Measurements from ENCODE around the gene DLGAP3.
A peak's percentile ranks its signal among the peaks of the same experiment; 100 is the strongest.

Gene DLGAP3, protein sequence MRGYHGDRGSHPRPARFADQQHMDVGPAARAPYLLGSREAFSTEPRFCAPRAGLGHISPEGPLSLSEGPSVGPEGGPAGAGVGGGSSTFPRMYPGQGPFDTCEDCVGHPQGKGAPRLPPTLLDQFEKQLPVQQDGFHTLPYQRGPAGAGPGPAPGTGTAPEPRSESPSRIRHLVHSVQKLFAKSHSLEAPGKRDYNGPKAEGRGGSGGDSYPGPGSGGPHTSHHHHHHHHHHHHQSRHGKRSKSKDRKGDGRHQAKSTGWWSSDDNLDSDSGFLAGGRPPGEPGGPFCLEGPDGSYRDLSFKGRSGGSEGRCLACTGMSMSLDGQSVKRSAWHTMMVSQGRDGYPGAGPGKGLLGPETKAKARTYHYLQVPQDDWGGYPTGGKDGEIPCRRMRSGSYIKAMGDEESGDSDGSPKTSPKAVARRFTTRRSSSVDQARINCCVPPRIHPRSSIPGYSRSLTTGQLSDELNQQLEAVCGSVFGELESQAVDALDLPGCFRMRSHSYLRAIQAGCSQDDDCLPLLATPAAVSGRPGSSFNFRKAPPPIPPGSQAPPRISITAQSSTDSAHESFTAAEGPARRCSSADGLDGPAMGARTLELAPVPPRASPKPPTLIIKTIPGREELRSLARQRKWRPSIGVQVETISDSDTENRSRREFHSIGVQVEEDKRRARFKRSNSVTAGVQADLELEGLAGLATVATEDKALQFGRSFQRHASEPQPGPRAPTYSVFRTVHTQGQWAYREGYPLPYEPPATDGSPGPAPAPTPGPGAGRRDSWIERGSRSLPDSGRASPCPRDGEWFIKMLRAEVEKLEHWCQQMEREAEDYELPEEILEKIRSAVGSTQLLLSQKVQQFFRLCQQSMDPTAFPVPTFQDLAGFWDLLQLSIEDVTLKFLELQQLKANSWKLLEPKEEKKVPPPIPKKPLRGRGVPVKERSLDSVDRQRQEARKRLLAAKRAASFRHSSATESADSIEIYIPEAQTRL

DNA sequence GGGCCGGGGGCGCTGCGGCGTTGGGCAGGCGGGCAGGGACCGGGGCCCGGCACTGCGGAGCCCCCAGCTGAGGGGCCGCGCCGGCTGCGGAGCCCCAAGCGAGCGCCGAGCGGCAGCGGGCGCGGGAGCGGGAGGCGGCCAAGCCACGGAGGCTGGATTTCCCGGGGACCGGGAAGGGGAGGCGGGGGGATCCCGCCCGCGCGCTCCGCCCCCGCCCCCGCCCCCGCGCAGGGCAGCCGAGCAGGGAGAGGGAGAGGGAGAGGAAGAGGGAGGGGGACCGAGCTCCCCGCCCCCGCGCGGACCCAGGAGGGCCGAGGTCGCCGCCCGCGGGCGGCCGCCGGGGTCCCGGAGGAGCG, at the start of gene DLGAP3:
TSS of gene DLGAP3 (minus strand) at position 154 of the 356 bp plus-strand sequence. CDS start 24,267 bp downstream, outside the sequence.
- H3K27ac ChIP-seq = peak within 1 kb of the TSS; percentile 69; the same call in 1 of the 2 replicates
- TF ChIP-seq CTCF (conservative IDR thresholded peaks at IDR 0.05) = no peak

- TF ChIP-seq CTCF (conservative IDR thresholded peaks at IDR 0.05) = no peak
These were observed 49.5 kb upstream of the DLGAP3 start for GRCh38 chr1:34978921-34979320.

DNA sequence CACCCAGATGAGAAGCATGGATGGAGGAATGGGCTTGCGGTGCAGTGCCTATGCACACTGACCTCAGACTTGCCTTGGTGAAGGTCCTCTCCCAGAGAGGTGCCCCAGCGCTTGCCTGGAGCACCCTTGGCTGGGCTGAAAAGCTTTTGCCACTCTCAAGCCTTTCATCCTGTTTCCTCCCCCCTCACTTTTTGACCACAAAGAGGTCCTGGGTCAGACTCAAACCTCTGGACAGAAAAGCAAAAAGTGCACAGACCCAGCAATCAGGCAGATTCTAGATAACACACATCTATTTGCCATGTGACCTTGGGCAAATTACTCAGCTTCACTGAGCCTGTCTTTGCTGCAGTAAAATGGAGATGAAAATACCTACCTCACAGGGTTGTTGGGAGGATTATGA, 48.4 kb upstream of the DLGAP3 start:
- TF ChIP-seq CTCF (conservative IDR thresholded peaks at IDR 0.05) = no peak
- H3K27ac ChIP-seq = peak overlapping the region; percentile 41

More at GRCh38 chr1:34978921-34979320, 49.5 kb upstream of the DLGAP3 start:
- H3K27ac ChIP-seq = peak overlapping the region; percentile 41; the same call in 1 of the 2 replicates

- H3K27ac ChIP-seq = no peak overlapping the region
- no peak for TF ChIP-seq CTCF (conservative IDR thresholded peaks at IDR 0.05)
These were observed 47.7 kb upstream of the DLGAP3 start for GRCh38 chr1:34977210-34977471.

DNA sequence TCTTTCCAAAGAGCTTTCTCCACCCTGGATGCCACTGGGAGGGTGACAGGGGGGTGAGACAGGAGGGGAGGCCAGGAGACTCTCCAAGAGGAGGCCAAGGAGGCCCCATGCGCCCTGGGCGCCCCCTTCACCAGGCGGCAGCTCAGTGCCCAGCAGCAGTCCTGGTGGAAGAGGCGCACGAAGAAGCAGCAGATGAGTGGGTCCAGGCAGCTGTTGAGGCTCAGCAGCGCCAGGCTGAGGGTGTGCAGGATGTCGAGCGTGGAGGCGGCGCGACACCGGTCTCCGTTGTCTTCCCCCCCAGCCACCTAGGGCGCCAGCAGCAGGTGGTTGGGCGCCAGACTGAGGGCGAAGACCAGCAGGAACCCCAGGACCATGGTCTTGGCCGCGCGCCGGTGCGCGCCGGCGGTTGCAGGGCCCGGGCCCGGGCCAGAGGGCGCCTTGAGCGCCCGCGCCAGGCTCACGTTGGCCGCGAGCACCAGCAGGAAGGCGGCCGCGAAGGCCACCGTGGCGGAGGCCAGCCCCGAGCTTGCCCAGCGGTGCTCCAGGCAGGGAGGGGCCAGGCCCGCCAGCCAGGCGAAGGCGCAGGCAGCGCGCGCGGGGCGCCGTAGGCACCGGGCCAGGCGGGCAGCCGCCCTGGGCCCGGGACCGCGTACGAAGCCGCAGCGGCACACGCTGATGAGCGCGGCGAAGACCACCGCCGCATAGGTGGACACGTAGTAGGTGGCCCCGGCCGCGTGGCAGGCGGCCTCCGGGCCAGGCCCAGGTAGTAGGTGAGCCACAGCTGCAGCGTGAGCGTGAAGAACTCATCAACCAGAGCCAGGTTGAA, 47.1 kb upstream of the DLGAP3 start:
- no peak overlapping the region for H3K27ac ChIP-seq
- TF ChIP-seq CTCF (conservative IDR thresholded peaks at IDR 0.05) = no peak

DNA sequence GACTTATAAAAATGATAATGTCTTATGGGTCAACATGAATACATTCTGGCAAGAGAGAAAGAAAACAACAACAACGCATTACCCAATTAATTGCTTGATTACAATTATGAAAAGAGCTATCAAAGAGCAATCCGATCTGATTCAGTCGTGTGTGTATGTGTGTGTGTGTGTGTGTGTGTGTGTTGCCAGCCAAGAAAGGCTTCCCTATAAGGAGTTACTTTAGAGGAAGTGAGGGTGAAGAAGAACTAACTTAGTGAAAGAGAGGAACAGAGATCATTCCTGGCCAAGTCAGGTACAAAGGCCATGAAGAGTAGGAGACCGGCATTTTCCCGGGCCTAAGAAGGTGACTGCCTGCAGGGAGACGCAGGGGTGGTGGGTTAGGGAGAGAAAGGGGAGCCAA, 46.3 kb upstream of the DLGAP3 start:
- TF ChIP-seq CTCF (conservative IDR thresholded peaks at IDR 0.05) = no peak
- no peak overlapping the region for H3K27ac ChIP-seq
